HFFc6 (cell line): ENCODE measurements around the gene TLK1. TPM values are rescaled to one million over a fixed set of nuclear protein-coding genes. Genes with fewer than 3 reads are reported as not detected.
A peak's percentile ranks its signal among the peaks of the same experiment; 100 is the strongest.

Experiments
- DNase-seq: peaks from one replicate; pipeline ENCODE4 v3.0.0-alpha.2; 2018
- H3K27ac Mint-ChIP-seq: 2 replicates; pipeline ENCODE4 v1.8.0; 2020; ENCODE audit warnings: mild to moderate bottlenecking, mixed read lengths
- H3K27me3 Mint-ChIP-seq: 2 replicates; pipeline ENCODE4 v1.8.0; 2021; ENCODE audit warnings: mild to moderate bottlenecking, moderate library complexity, mixed read lengths; ENCODE audit not compliant: insufficient read depth
- H3K36me3 Mint-ChIP-seq: 2 replicates; pipeline ENCODE4 v1.8.0; 2021; ENCODE audit warnings: low read depth, mixed read lengths
- H3K4me1 Mint-ChIP-seq: 2 replicates; pipeline ENCODE4 v1.8.0; 2020; ENCODE audit warnings: low read depth, mixed read lengths
- H3K4me3 Mint-ChIP-seq: 2 replicates; pipeline ENCODE4 v1.8.0; 2020; ENCODE audit warnings: mild to moderate bottlenecking, moderate library complexity, mixed read lengths
- H3K9me3 Mint-ChIP-seq: 2 replicates; pipeline ENCODE4 v1.8.0; 2020; ENCODE audit warnings: mild to moderate bottlenecking, mixed read lengths
- long read RNA-seq: library from polyadenylated mRNA; unstranded; transcript quantifications from one replicate; pipeline ENCODE4 v2.0.0, GENCODE V29; 2019
- total RNA-seq, 6 experiments: library from RNA; stranded (reverse); fragmentation: NEBNext Ultra II Directional; extraction: Animal tissue kit (Norgen Biotek cat#: 25700); gene quantifications; 2 replicates in 1 of 6; 3 replicates in 5 of 6; pipeline ENCODE4 v1.2.3, GENCODE V29; 2021
- TF ChIP-seq, protein P1 (sequence below): fragments of 200-600 bp; sonication (generic); IDR thresholded peaks from 2 replicates; pipeline ENCODE4 v1.5.0; 2021; ENCODE audit warnings: antibody characterized with exemption, mild to moderate bottlenecking

TLK1 gene
- total RNA-seq = 10 to 100 TPM; 46.9 to 61.1 (median 53.1) TPM
- long read RNA-seq, full-length matches to known transcripts = 3 of 76 reads
- long read RNA-seq, partial matches to known transcripts = 14 of 76 reads
- long read RNA-seq, other reads (novel, unspliced or antisense) = 59 of 76 reads

DNA sequence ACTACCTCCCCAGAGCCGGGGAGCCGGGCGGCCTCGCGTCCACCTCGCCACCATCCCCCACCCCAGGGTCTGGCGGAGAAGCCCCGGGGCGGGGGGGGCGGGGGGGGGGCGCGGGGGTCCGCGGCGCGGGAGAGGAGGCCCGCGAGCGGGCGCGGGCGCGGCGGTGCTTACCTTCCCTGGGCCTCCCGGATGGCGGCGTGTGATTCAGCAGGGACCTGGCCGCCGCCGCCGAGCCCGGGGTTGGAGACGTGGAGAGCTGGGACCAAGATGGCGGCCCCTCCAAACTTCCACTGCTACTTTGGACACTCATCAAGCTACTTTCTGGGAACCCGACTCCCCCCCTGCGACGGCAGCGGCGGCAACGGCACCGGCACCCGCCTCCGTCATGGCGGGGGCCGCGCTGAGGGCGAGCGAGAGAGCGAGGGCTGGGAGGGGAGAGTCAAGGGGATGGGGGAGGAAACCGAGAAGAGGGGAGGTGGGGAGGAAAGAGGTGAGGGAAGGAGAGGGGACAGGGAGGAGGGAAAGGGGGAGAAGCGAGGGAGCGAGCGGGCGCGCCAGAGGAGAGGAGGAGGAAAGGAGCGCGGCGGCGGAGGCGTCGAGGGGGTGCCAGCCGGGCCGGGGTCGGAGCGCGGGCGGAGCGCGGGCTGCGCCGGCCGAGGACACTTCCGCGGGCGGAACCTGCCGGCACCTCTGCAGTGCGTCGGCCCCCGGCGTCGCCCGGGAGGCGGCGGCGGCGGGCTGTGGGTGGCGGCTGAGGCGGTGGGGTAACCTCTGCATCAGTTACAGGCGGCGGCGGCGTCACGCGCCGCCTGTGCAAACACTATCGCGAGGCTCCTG lies at the start of gene TLK1:
TLK1 (minus strand) TSS at position 775 of the 837 bp plus-strand sequence; CDS start at position 310, 465 bp downstream.
- TF ChIP-seq, protein P1, sequence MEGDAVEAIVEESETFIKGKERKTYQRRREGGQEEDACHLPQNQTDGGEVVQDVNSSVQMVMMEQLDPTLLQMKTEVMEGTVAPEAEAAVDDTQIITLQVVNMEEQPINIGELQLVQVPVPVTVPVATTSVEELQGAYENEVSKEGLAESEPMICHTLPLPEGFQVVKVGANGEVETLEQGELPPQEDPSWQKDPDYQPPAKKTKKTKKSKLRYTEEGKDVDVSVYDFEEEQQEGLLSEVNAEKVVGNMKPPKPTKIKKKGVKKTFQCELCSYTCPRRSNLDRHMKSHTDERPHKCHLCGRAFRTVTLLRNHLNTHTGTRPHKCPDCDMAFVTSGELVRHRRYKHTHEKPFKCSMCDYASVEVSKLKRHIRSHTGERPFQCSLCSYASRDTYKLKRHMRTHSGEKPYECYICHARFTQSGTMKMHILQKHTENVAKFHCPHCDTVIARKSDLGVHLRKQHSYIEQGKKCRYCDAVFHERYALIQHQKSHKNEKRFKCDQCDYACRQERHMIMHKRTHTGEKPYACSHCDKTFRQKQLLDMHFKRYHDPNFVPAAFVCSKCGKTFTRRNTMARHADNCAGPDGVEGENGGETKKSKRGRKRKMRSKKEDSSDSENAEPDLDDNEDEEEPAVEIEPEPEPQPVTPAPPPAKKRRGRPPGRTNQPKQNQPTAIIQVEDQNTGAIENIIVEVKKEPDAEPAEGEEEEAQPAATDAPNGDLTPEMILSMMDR = no peak
- Mint-ChIP-seq H3K27ac (peak within 1 kb of the TSS; percentile 83), H3K27me3 (peaks cover 3% of the 10 kb centered on the region; the same call in 1 of the 2 replicates), H3K9me3 (no peaks in the 10 kb centered on the region), H3K4me3 (peak within 1 kb of the TSS; percentile 94), H3K36me3 (no peaks in the 10 kb centered on the region; the same call in 1 of the 2 replicates), H3K4me1 (peaks cover 42% of the 10 kb centered on the region)
- DNase-seq = peak; percentile 61

DNA sequence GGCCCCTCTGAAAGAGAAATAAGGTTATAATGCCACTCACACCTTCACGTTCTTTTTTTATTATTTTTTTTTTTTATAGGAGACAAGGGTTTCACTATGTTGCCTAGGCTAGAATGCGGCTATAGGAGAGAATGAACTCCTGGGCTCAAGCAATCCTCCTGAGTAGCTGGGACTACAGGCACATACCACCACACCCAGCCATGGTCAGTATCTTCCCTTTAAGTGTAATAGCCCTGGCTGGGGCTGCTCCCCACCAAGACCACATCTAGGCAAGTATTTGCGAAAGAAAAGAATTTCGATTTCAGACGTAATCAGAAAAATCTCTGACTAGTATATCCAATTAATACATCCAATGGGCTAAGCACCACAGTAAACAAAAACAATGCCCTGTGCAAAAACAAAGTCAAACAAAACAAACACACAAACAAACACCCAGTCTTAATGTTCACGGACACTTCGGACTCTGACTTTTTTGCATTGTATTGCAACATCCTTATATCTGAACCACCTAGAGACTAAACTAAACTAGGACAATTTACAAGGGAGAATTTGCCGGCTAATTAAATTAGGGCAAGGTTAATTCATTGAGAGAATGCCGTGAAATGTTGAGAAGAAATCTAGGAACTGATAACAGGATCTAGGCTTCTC lies 49.6 kb upstream of the TLK1 start:
- DNase-seq = no peak
- H3K27ac Mint-ChIP-seq = no peak overlapping the region
- no peaks in the 10 kb centered on the region; the same call in none of the 2 replicates for H3K27me3 Mint-ChIP-seq
- TF ChIP-seq, protein P1 = no peak
- no peak overlapping the region for H3K4me3 Mint-ChIP-seq
- no peaks in the 10 kb centered on the region for H3K9me3 Mint-ChIP-seq
- H3K4me1 Mint-ChIP-seq = peaks cover 11% of the 10 kb centered on the region
- H3K36me3 Mint-ChIP-seq = no peaks in the 10 kb centered on the region

DNA sequence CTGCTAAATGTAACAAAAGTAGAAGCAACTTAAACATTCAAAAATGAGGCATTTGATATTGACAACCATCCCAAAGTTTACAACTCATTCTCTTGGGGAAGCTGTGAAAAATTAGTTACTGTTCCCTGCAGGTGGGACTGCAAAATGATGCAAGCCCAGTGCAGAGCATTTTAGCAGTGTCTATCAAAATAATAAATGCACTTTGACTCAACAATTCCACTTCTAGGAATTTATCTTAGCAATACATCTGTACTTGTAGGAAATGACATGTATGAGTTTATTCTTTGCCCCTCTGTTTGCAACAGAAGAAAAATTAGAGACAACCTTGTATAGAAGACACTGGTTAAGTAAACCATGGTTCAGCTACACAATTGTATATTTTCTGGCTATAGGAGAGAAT lies 48.0 kb upstream of the TLK1 start:
- Mint-ChIP-seq H3K27me3 (no peaks in the 10 kb centered on the region; the same call in none of the 2 replicates), H3K4me3 (no peak overlapping the region), H3K9me3 (no peaks in the 10 kb centered on the region), H3K36me3 (no peaks in the 10 kb centered on the region), H3K4me1 (peaks cover 11% of the 10 kb centered on the region), H3K27ac (no peak overlapping the region)
- TF ChIP-seq, protein P1 = no peak
- DNase-seq = no peak

DNA sequence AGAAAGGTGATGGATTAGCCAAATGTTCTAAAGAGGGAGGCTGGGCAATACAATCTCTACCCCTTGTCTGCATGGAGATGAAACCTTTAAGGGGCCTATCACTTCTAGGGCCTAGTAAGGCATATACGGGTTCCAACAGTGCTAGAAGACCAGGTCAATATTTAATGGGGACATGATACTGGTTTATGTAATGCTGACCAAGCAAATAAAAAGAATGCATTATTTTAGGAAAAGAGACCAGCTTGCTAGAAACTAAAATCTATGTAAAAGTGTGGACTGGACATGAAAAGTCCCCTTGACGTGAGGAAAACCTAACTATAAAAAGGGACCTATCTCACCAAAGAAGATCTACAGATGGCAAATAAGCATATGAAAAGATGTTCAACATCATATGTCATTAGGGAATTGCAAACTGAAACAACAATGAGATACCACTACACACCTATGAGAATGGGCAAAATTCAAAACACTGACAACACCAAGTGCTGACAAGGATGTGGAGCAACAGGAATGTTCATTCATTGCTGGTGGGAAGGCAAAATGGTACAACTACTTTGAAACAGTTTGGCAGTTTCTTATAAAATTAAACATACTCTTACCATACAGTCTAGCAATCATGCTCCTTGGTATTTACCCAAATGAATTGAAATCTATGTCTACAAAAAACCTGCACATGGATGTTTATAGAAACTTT lies 45.9 kb upstream of the TLK1 start:
- no peaks in the 10 kb centered on the region for H3K9me3 Mint-ChIP-seq
- H3K4me3 Mint-ChIP-seq = no peak overlapping the region
- no peak overlapping the region for H3K27ac Mint-ChIP-seq
- TF ChIP-seq, protein P1 = no peak
- peaks cover 11% of the 10 kb centered on the region for H3K4me1 Mint-ChIP-seq
- no peak for DNase-seq
- H3K27me3 Mint-ChIP-seq = no peaks in the 10 kb centered on the region; the same call in none of the 2 replicates
- no peaks in the 10 kb centered on the region for H3K36me3 Mint-ChIP-seq

DNA sequence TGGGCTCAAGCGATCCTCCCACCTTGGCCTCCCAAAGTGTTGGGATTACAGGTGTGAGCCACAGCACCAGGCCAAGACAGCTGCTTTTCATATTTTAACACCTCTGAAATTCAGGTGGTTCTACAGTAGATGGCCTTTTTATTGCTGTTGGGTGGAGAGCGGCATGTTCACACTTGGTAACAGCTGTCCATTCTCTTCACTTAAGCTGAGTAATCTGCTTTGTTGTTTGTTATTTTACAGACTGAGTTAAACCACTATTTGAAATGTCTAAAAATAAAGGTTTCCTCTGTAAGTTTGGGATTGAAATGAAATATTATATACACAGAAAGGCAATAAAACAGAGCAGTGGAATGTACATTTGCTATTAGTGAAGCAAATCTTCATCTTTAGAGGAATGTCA lies 44.9 kb upstream of the TLK1 start:
- DNase-seq = no peak
- H3K9me3 Mint-ChIP-seq = no peaks in the 10 kb centered on the region
- TF ChIP-seq, protein P1 = no peak
- H3K4me3 Mint-ChIP-seq = no peak overlapping the region
- H3K27me3 Mint-ChIP-seq = no peaks in the 10 kb centered on the region; the same call in none of the 2 replicates
- no peak overlapping the region for H3K27ac Mint-ChIP-seq
- H3K4me1 Mint-ChIP-seq = peaks cover 3% of the 10 kb centered on the region
- H3K36me3 Mint-ChIP-seq = no peaks in the 10 kb centered on the region
